Keratinocyte (primary cell): ENCODE measurements around the gene ZNF365.

ENCODE experiments used
- EZH2 ChIP-seq: IDR thresholded peaks from one replicate; pipeline ENCODE4 v1.6.1; 2012; ENCODE audit warnings: inconsistent platforms, mild to moderate bottlenecking, low read length, moderate library complexity
- TF ChIP-seq, protein P1 (sequence below), 3 experiments: IDR thresholded peaks in 1 of 3; conservative IDR thresholded peaks in 1 of 3; optimal IDR thresholded peaks in 1 of 3; 2 replicates in 2 of 3; 3 replicates in 1 of 3; pipeline versions ENCODE3 to v1.5.1; 2011; ENCODE audit warnings: low read length in 3 of 3, mild to moderate bottlenecking in 3 of 3, moderate library complexity in 2 of 3, control low read depth in 1 of 3, inconsistent platforms in 1 of 3; ENCODE audit not compliant: insufficient read depth in 2 of 3; ENCODE audit errors: extremely low read depth in 1 of 3

DNA sequence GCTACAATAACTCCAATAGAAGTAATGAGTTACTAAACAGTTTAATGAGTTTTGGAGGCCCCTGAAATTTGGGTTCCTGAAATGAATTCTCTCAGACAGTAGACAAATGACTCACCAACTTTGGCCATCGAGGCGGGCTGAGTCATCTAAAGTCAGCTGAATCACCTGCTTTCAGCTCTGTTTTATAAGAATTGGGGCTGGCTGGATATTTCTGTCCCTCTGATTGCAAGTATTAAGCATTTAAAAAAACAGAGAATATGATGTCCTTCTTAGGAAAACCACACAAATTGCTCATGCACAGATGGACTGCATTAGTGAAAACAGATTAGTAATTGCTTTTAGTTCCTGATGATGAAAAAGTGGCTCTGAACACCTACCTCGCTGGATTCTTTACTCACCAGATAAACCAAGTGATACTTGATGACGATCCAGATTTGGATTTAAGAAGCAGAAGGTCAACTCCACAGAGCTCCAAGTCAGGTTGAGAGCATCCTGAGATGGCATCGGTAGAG is 59.1 kb downstream of the ZNF365 start:
- TF ChIP-seq, protein P1, sequence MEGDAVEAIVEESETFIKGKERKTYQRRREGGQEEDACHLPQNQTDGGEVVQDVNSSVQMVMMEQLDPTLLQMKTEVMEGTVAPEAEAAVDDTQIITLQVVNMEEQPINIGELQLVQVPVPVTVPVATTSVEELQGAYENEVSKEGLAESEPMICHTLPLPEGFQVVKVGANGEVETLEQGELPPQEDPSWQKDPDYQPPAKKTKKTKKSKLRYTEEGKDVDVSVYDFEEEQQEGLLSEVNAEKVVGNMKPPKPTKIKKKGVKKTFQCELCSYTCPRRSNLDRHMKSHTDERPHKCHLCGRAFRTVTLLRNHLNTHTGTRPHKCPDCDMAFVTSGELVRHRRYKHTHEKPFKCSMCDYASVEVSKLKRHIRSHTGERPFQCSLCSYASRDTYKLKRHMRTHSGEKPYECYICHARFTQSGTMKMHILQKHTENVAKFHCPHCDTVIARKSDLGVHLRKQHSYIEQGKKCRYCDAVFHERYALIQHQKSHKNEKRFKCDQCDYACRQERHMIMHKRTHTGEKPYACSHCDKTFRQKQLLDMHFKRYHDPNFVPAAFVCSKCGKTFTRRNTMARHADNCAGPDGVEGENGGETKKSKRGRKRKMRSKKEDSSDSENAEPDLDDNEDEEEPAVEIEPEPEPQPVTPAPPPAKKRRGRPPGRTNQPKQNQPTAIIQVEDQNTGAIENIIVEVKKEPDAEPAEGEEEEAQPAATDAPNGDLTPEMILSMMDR (optimal IDR thresholded peaks at IDR 0.05 in 1 of 3, IDR thresholded peaks at IDR 0.05 in 1 of 3, conservative IDR thresholded peaks at IDR 0.05 in 1 of 3; ENCODE audit: extremely low read depth in 1 of 3, insufficient read depth in 2 of 3, low read length in 3 of 3) = no peak
- no peak for TF ChIP-seq EZH2
